ENCODE measurements around the gene ALKBH2. TPM values are rescaled to one million over a fixed set of nuclear protein-coding genes. Genes with fewer than 3 reads are reported as not detected.

Gene ALKBH2
- total RNA-seq, 1 experiment from 2014 or later = 41.4 TPM

GRCh38 chr12:109121346-109121880 is 28.1 kb upstream of the ALKBH2 start:
- TF ChIP-seq, protein P1, sequence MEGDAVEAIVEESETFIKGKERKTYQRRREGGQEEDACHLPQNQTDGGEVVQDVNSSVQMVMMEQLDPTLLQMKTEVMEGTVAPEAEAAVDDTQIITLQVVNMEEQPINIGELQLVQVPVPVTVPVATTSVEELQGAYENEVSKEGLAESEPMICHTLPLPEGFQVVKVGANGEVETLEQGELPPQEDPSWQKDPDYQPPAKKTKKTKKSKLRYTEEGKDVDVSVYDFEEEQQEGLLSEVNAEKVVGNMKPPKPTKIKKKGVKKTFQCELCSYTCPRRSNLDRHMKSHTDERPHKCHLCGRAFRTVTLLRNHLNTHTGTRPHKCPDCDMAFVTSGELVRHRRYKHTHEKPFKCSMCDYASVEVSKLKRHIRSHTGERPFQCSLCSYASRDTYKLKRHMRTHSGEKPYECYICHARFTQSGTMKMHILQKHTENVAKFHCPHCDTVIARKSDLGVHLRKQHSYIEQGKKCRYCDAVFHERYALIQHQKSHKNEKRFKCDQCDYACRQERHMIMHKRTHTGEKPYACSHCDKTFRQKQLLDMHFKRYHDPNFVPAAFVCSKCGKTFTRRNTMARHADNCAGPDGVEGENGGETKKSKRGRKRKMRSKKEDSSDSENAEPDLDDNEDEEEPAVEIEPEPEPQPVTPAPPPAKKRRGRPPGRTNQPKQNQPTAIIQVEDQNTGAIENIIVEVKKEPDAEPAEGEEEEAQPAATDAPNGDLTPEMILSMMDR (IDR thresholded peaks at IDR 0.05; ENCODE audit: insufficient read depth in 1 of 2, low read depth in 1 of 2, low read length in 1 of 2, severe bottlenecking in 1 of 2, unreplicated experiment in 1 of 2) = no peak
- no peaks in the 10 kb centered on the region for H3K27me3 Mint-ChIP-seq (ENCODE audit: insufficient read depth, unreplicated experiment)
- H3K27ac Mint-ChIP-seq (ENCODE audit: unreplicated experiment) = no peak overlapping the region
- Histone ChIP-seq H3K4me1 (no peaks in the 10 kb centered on the region; the same call in 1 of the 2 replicates), H3K27me3 (replicated peaks; ENCODE audit: control insufficient read depth, insufficient read depth, low read length) (no peaks in the 10 kb centered on the region), H3K36me3 (ENCODE audit: control insufficient read depth, insufficient read depth, low read length) (no peaks in the 10 kb centered on the region), H3K9me3 (no peaks in the 10 kb centered on the region), H3K4me3 (ENCODE audit: low read depth, low read length) (no peak overlapping the region)
- H3K4me3 Mint-ChIP-seq (ENCODE audit: unreplicated experiment) = no peak overlapping the region
- POLR2A ChIA-PET = no interaction called here
- no peaks in the 10 kb centered on the region for H3K9me3 Mint-ChIP-seq (ENCODE audit: unreplicated experiment)
- CTCF ChIA-PET = no interaction called here
- H3K36me3 Mint-ChIP-seq (ENCODE audit: insufficient read depth, unreplicated experiment) = no peaks in the 10 kb centered on the region
- H3K4me1 Mint-ChIP-seq (ENCODE audit: low read depth, unreplicated experiment) = no peaks in the 10 kb centered on the region
- intact Hi-C loops (cut with micrococcal nuclease; ENCODE audit: unreplicated experiment) = no loop called here
- no peak for DNase-seq
- no TSS peak for BruUV-seq (replicated peaks)

DNA sequence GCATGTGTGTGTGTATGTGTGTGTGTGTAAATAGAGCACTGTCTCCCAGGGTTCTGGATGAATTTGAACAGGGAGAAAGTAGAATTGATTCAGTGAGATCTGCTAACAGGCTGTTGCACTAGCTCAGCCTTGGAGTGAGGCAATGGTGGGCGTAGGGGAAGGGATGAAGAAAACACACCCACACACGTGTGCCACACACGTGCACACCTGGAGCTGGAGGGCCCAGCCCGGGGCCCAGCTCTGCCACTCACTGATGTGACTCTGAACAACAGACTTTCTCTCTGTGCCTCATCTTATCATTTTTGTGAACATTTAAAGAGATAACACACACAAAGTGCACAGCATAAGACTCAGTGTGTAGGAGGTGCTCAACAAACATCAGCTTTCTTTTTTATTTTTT is 27.3 kb upstream of the ALKBH2 start:
- CTCF ChIA-PET = interaction anchor here (0.6 kb wide), 1 partner anchor 634 kb away, joined by 8 read pairs; no protein-coding TSS in a partner anchor
- Histone ChIP-seq H3K9me3 (no peaks in the 10 kb centered on the region), H3K4me3 (ENCODE audit: low read depth, low read length) (no peak overlapping the region), H3K27me3 (replicated peaks; ENCODE audit: control insufficient read depth, insufficient read depth, low read length) (no peaks in the 10 kb centered on the region), H3K4me1 (peaks cover 6% of the 10 kb centered on the region; the same call in 1 of the 2 replicates), H3K36me3 (ENCODE audit: control insufficient read depth, insufficient read depth, low read length) (no peaks in the 10 kb centered on the region)
- no TSS peak for BruUV-seq (replicated peaks)
- H3K27me3 Mint-ChIP-seq (ENCODE audit: insufficient read depth, unreplicated experiment) = no peaks in the 10 kb centered on the region
- intact Hi-C loops (cut with micrococcal nuclease; ENCODE audit: unreplicated experiment) = no loop called here
- H3K27ac Mint-ChIP-seq (ENCODE audit: unreplicated experiment) = no peak overlapping the region
- TF ChIP-seq, protein P1 (IDR thresholded peaks at IDR 0.05; ENCODE audit: insufficient read depth in 1 of 2, low read depth in 1 of 2, low read length in 1 of 2, severe bottlenecking in 1 of 2, unreplicated experiment in 1 of 2) = no peak
- no peak for DNase-seq
- H3K4me1 Mint-ChIP-seq (ENCODE audit: low read depth, unreplicated experiment) = peaks cover 5% of the 10 kb centered on the region
- H3K4me3 Mint-ChIP-seq (ENCODE audit: unreplicated experiment) = no peak overlapping the region
- no peaks in the 10 kb centered on the region for H3K9me3 Mint-ChIP-seq (ENCODE audit: unreplicated experiment)
- POLR2A ChIA-PET = no interaction called here
- H3K36me3 Mint-ChIP-seq (ENCODE audit: insufficient read depth, unreplicated experiment) = no peaks in the 10 kb centered on the region

- DNase-seq = no peak
- no peak overlapping the region for H3K4me3 ChIP-seq (ENCODE audit: low read depth, low read length)
- Mint-ChIP-seq H3K36me3 (ENCODE audit: insufficient read depth, unreplicated experiment) (no peaks in the 10 kb centered on the region), H3K4me3 (ENCODE audit: unreplicated experiment) (no peak overlapping the region), H3K4me1 (ENCODE audit: low read depth, unreplicated experiment) (peaks cover 6% of the 10 kb centered on the region), H3K27me3 (ENCODE audit: insufficient read depth, unreplicated experiment) (no peaks in the 10 kb centered on the region), H3K9me3 (ENCODE audit: unreplicated experiment) (no peaks in the 10 kb centered on the region), H3K27ac (ENCODE audit: unreplicated experiment) (no peak overlapping the region)
- no peaks in the 10 kb centered on the region for H3K9me3 ChIP-seq
- H3K4me1 ChIP-seq = peaks cover 9% of the 10 kb centered on the region; the same call in 1 of the 2 replicates
- no TSS peak for BruUV-seq (replicated peaks)
- TF ChIP-seq, protein P1 (IDR thresholded peaks at IDR 0.05; ENCODE audit: insufficient read depth in 1 of 2, low read depth in 1 of 2, low read length in 1 of 2, severe bottlenecking in 1 of 2, unreplicated experiment in 1 of 2) = no peak
- ChIA-PET POLR2A (no interaction called here), CTCF (interaction anchor here (0.6 kb wide), 1 partner anchor 635 kb away, joined by 8 read pairs; no protein-coding TSS in a partner anchor)
- H3K36me3 ChIP-seq (ENCODE audit: control insufficient read depth, insufficient read depth, low read length) = no peaks in the 10 kb centered on the region
- H3K27me3 ChIP-seq (replicated peaks; ENCODE audit: control insufficient read depth, insufficient read depth, low read length) = no peaks in the 10 kb centered on the region
- intact Hi-C loops (cut with micrococcal nuclease; ENCODE audit: unreplicated experiment) = no loop called here
Measured at GRCh38 chr12:109120095-109120494, 26.8 kb upstream of the ALKBH2 start.
